Keratinocyte (primary cell): ENCODE measurements around the gene NCK2.

ENCODE experiments used
- CTCF ChIP-seq, 3 experiments: IDR thresholded peaks in 1 of 3; conservative IDR thresholded peaks in 1 of 3; optimal IDR thresholded peaks in 1 of 3; 2 replicates in 2 of 3; 3 replicates in 1 of 3; pipeline versions ENCODE3 to v1.5.1; 2011; ENCODE audit warnings: low read length in 3 of 3, mild to moderate bottlenecking in 3 of 3, moderate library complexity in 2 of 3, control low read depth in 1 of 3, inconsistent platforms in 1 of 3; ENCODE audit not compliant: insufficient read depth in 2 of 3; ENCODE audit errors: extremely low read depth in 1 of 3
- EZH2 ChIP-seq: IDR thresholded peaks from one replicate; pipeline ENCODE4 v1.6.1; 2012; ENCODE audit warnings: inconsistent platforms, mild to moderate bottlenecking, low read length, moderate library complexity

- TF ChIP-seq CTCF (optimal IDR thresholded peaks at IDR 0.05 in 1 of 3, IDR thresholded peaks at IDR 0.05 in 1 of 3, conservative IDR thresholded peaks at IDR 0.05 in 1 of 3; ENCODE audit: extremely low read depth in 1 of 3, insufficient read depth in 2 of 3, low read length in 3 of 3) (no peak), EZH2 (no peak)
These were observed 111.9 kb downstream of the NCK2 start for GRCh38 chr2:105856581-105856980.
